Activated T-helper 2 cell treated with anti-CD3 and anti-CD28 coated beads, Interferon-gamma antibody, Interleukin-2, Interleukin-4, amounts not matched to agents 10 μg/mL and 5 μg/mL and 100 μg/mL, durations not matched to agents 14 hours and 24 hours and 36 hours (primary cell): ENCODE data around the gene EVA1A. TPM values are rescaled to one million over a fixed set of nuclear protein-coding genes. Genes with fewer than 3 reads are reported as not detected.

Experiments used
- DNase-seq: peaks from one replicate; pipeline ENCODE4 v3.0.0; 2021; ENCODE audit warnings: low spot score
- H3K27ac Mint-ChIP-seq: one replicate; pipeline ENCODE4 v1.8.0; 2021; ENCODE audit warnings: mixed read lengths
- H3K27me3 Mint-ChIP-seq: one replicate; pipeline ENCODE4 v1.8.0; 2021; ENCODE audit warnings: low read depth, mixed read lengths
- H3K36me3 Mint-ChIP-seq: one replicate; pipeline ENCODE4 v1.8.0; 2021; ENCODE audit warnings: low read depth, mixed read lengths
- H3K4me1 Mint-ChIP-seq: one replicate; pipeline ENCODE4 v1.8.0; 2021; ENCODE audit warnings: low read depth, mixed read lengths
- H3K4me3 Mint-ChIP-seq: one replicate; pipeline ENCODE4 v1.8.0; 2021; ENCODE audit warnings: low read depth, mild to moderate bottlenecking, moderate library complexity, mixed read lengths
- H3K9me3 Mint-ChIP-seq: one replicate; pipeline ENCODE4 v1.8.0; 2021; ENCODE audit warnings: mixed read lengths
- intact Hi-C: fragments of 100-400 bp; cut with micrococcal nuclease; formaldehyde crosslinking; loops from one replicate; pipeline ENCODE4 v1.15.1; 2023
- total RNA-seq: library from RNA; stranded (reverse); gene quantifications from 2 replicates; pipeline ENCODE4 v1.2.3, GENCODE V29; 2022

EVA1A gene
- not detected in 2 replicates for total RNA-seq

GRCh38 chr2:75560768-75561565 lies at the start of gene EVA1A:
Gene EVA1A, minus strand, starts transcription at chr2:75560939. Its CDS starts 42,799 bp downstream, at chr2:75518140.
- intact Hi-C loops: loop anchor here (5.0 kb wide), 1 partner anchor 46 kb away; no protein-coding TSS in a partner anchor
- no peak for DNase-seq
- Mint-ChIP-seq H3K4me1 (peaks cover 26% of the 10 kb centered on the region), H3K36me3 (no peaks in the 10 kb centered on the region), H3K27me3 (peaks cover 66% of the 10 kb centered on the region), H3K9me3 (no peaks in the 10 kb centered on the region), H3K4me3 (peak within 1 kb of the TSS; percentile 81), H3K27ac (no peak within 1 kb of the TSS)

GRCh38 chr2:75609937-75610508 lies 49.3 kb upstream of the EVA1A start:
- intact Hi-C loops: loop anchor here (1.0 to 5.0 kb wide), 2 partner anchors 48 to 146 kb away; partner anchors contain the start of gene EVA1A
- Mint-ChIP-seq H3K4me3 (no peak overlapping the region), H3K4me1 (peaks cover 6% of the 10 kb centered on the region), H3K27ac (no peak overlapping the region), H3K9me3 (no peaks in the 10 kb centered on the region), H3K27me3 (peaks cover 36% of the 10 kb centered on the region), H3K36me3 (no peaks in the 10 kb centered on the region)
- no peak for DNase-seq

GRCh38 chr2:75609334-75609689 lies 48.6 kb upstream of the EVA1A start:
- intact Hi-C loops: loop anchor here (1.0 to 5.0 kb wide), 2 partner anchors 47 to 145 kb away; partner anchors contain the start of gene EVA1A
- H3K4me1 Mint-ChIP-seq: peaks cover 6% of the 10 kb centered on the region
- no peak for DNase-seq
- no peaks in the 10 kb centered on the region for H3K36me3 Mint-ChIP-seq
- H3K27me3 Mint-ChIP-seq: peaks cover 38% of the 10 kb centered on the region
- H3K4me3 Mint-ChIP-seq: no peak overlapping the region
- H3K9me3 Mint-ChIP-seq: no peaks in the 10 kb centered on the region
- H3K27ac Mint-ChIP-seq: no peak overlapping the region

- Mint-ChIP-seq H3K4me3 (no peak overlapping the region), H3K9me3 (no peaks in the 10 kb centered on the region), H3K36me3 (no peaks in the 10 kb centered on the region), H3K4me1 (peaks cover 6% of the 10 kb centered on the region), H3K27ac (no peak overlapping the region), H3K27me3 (peaks cover 41% of the 10 kb centered on the region)
- intact Hi-C loops: loop anchor here (1.0 to 5.0 kb wide), 2 partner anchors 47 to 145 kb away; partner anchors contain the start of gene EVA1A
- DNase-seq: peak; percentile 28
Observed at GRCh38 chr2:75608684-75609333, 48.1 kb upstream of the EVA1A start.

GRCh38 chr2:75607988-75608683 lies 47.4 kb upstream of the EVA1A start:
- peaks cover 6% of the 10 kb centered on the region for H3K4me1 Mint-ChIP-seq
- H3K27me3 Mint-ChIP-seq: peaks cover 45% of the 10 kb centered on the region
- intact Hi-C loops: loop anchor here (5.0 kb wide), 1 partner anchor 46 kb away; the partner anchor contains the start of gene EVA1A
- no peak overlapping the region for H3K27ac Mint-ChIP-seq
- no peak overlapping the region for H3K4me3 Mint-ChIP-seq
- DNase-seq: no peak
- no peaks in the 10 kb centered on the region for H3K9me3 Mint-ChIP-seq
- H3K36me3 Mint-ChIP-seq: no peaks in the 10 kb centered on the region

GRCh38 chr2:75607400-75607798 lies 46.7 kb upstream of the EVA1A start:
- intact Hi-C loops: loop anchor here (5.0 kb wide), 1 partner anchor 45 kb away; the partner anchor contains the start of gene EVA1A
- Mint-ChIP-seq H3K4me1 (peaks cover 6% of the 10 kb centered on the region), H3K27me3 (peaks cover 45% of the 10 kb centered on the region), H3K4me3 (no peak overlapping the region), H3K36me3 (no peaks in the 10 kb centered on the region), H3K9me3 (no peaks in the 10 kb centered on the region), H3K27ac (no peak overlapping the region)
- no peak for DNase-seq

- peaks cover 44% of the 10 kb centered on the region for H3K27me3 Mint-ChIP-seq
- no peak overlapping the region for H3K27ac Mint-ChIP-seq
- intact Hi-C loops: loop anchor here (5.0 kb wide), 1 partner anchor 45 kb away; the partner anchor contains the start of gene EVA1A
- H3K36me3 Mint-ChIP-seq: no peaks in the 10 kb centered on the region
- H3K4me1 Mint-ChIP-seq: peaks cover 6% of the 10 kb centered on the region
- DNase-seq: no peak
- H3K4me3 Mint-ChIP-seq: no peak overlapping the region
- no peaks in the 10 kb centered on the region for H3K9me3 Mint-ChIP-seq
Observed at GRCh38 chr2:75606761-75607399, 46.1 kb upstream of the EVA1A start.

GRCh38 chr2:75605770-75606529 lies 45.2 kb upstream of the EVA1A start:
- no peak overlapping the region for H3K4me3 Mint-ChIP-seq
- H3K27me3 Mint-ChIP-seq: peaks cover 47% of the 10 kb centered on the region
- no peaks in the 10 kb centered on the region for H3K36me3 Mint-ChIP-seq
- intact Hi-C loops: loop anchor here (5.0 kb wide), 1 partner anchor 44 kb away; the partner anchor contains the start of gene EVA1A
- no peak for DNase-seq
- H3K27ac Mint-ChIP-seq: no peak overlapping the region
- H3K4me1 Mint-ChIP-seq: peaks cover 6% of the 10 kb centered on the region
- H3K9me3 Mint-ChIP-seq: no peaks in the 10 kb centered on the region

GRCh38 chr2:75604484-75604883 lies 43.7 kb upstream of the EVA1A start:
- Mint-ChIP-seq H3K4me1 (peaks cover 6% of the 10 kb centered on the region), H3K36me3 (no peaks in the 10 kb centered on the region), H3K27me3 (peaks cover 44% of the 10 kb centered on the region), H3K9me3 (no peaks in the 10 kb centered on the region), H3K27ac (no peak overlapping the region), H3K4me3 (no peak overlapping the region)
- intact Hi-C loops: no loop called here
- no peak for DNase-seq

GRCh38 chr2:75603477-75603876 lies 42.7 kb upstream of the EVA1A start:
- peaks cover 3% of the 10 kb centered on the region for H3K4me1 Mint-ChIP-seq
- intact Hi-C loops: no loop called here
- H3K4me3 Mint-ChIP-seq: no peak overlapping the region
- H3K9me3 Mint-ChIP-seq: no peaks in the 10 kb centered on the region
- DNase-seq: no peak
- H3K27me3 Mint-ChIP-seq: peaks cover 41% of the 10 kb centered on the region
- H3K36me3 Mint-ChIP-seq: no peaks in the 10 kb centered on the region
- no peak overlapping the region for H3K27ac Mint-ChIP-seq

GRCh38 chr2:75602724-75603342 lies 42.1 kb upstream of the EVA1A start:
- Mint-ChIP-seq H3K4me1 (no peaks in the 10 kb centered on the region), H3K27ac (no peak overlapping the region), H3K36me3 (no peaks in the 10 kb centered on the region), H3K9me3 (no peaks in the 10 kb centered on the region), H3K27me3 (peaks cover 36% of the 10 kb centered on the region), H3K4me3 (no peak overlapping the region)
- no peak for DNase-seq
- intact Hi-C loops: no loop called here
